CD14-positive monocyte (primary cell): ENCODE measurements around the gene MZB1. TPM values are rescaled to one million over a fixed set of nuclear protein-coding genes. Genes with fewer than 3 reads are reported as not detected.
A peak's percentile ranks its signal among the peaks of the same experiment; 100 is the strongest.

Source experiments
- DNase-seq, 3 donors: peaks; one replicate each; pipeline ENCODE4 v3.0.0-alpha.2; 2011 to 2022
- H2AFZ ChIP-seq: 2 replicates; pipeline ENCODE4 v1.6.0; 2012; ENCODE audit warnings: mild to moderate bottlenecking, low read depth, low read length, inconsistent platforms; ENCODE audit not compliant: insufficient read depth, poor library complexity, severe bottlenecking
- H3K27ac ChIP-seq, 2 donors: 1 replicate in 1 of 2; 2 replicates in 1 of 2; pipeline ENCODE4 v1.5.1; 2012 to 2013; ENCODE audit warnings: low read length in 2 of 2, control low read depth in 1 of 2, inconsistent platforms in 1 of 2, low read depth in 1 of 2, mild to moderate bottlenecking in 1 of 2
- H3K27me3 ChIP-seq, 2 donors: one replicate each; pipeline versions ENCODE4 v1.6.0 to v1.6.1; 2011 to 2013; ENCODE audit warnings: low read length in 2 of 2; ENCODE audit not compliant: control insufficient read depth in 2 of 2, insufficient read depth in 2 of 2
- H3K36me3 ChIP-seq, 2 donors: replicated peaks in 1 of 2; 1 replicate in 1 of 2; 2 replicates in 1 of 2; pipeline versions ENCODE4 v1.5.1 to v1.6.1; 2012 to 2013; ENCODE audit warnings: low read length in 2 of 2, control low read depth in 1 of 2, inconsistent platforms in 1 of 2, mild to moderate bottlenecking in 1 of 2; ENCODE audit not compliant: insufficient read depth in 2 of 2, control insufficient read depth in 1 of 2
- H3K4me1 ChIP-seq, 2 donors: 1 replicate in 1 of 2; 2 replicates in 1 of 2; pipeline versions ENCODE4 v1.5.1 to v1.6.1; 2012 to 2013; ENCODE audit warnings: low read length in 2 of 2, control low read depth in 1 of 2, inconsistent platforms in 1 of 2, mild to moderate bottlenecking in 1 of 2, moderate library complexity in 1 of 2; ENCODE audit not compliant: insufficient read depth in 2 of 2, control insufficient read depth in 1 of 2
- H3K4me2 ChIP-seq: replicated peaks from 2 replicates; pipeline ENCODE3; 2012; ENCODE audit warnings: low read length, moderate library complexity, mild to moderate bottlenecking; ENCODE audit not compliant: poor library complexity, severe bottlenecking; ENCODE audit errors: extremely low read depth
- H3K4me3 ChIP-seq, 3 experiments: fragments of 200-600 bp in 1 of 3; sonication (generic) in 1 of 3; replicated peaks in 1 of 3; 1 replicate in 2 of 3; 2 replicates in 1 of 3; pipeline ENCODE4 v1.5.1; 2011 to 2013; ENCODE audit warnings: low read length in 3 of 3, mild to moderate bottlenecking in 3 of 3, control low read depth in 2 of 3, low read depth in 2 of 3, inconsistent platforms in 1 of 3, moderate library complexity in 1 of 3
- H3K79me2 ChIP-seq: 2 replicates; pipeline ENCODE4 v1.6.0; 2012; ENCODE audit warnings: mild to moderate bottlenecking, control low read depth, inconsistent platforms, low read length, moderate library complexity; ENCODE audit not compliant: insufficient read depth
- H3K9ac ChIP-seq: 2 replicates; pipeline ENCODE4 v1.6.0; 2017; ENCODE audit warnings: low read length, mild to moderate bottlenecking; ENCODE audit not compliant: insufficient read depth, poor library complexity, severe bottlenecking
- H3K9me3 ChIP-seq, 2 donors: replicated peaks in 1 of 2; 1 replicate in 1 of 2; 2 replicates in 1 of 2; pipeline versions ENCODE4 v1.5.1 to v1.6.1; 2012 to 2013; ENCODE audit warnings: low read length in 2 of 2, control low read depth in 1 of 2; ENCODE audit not compliant: control insufficient read depth in 1 of 2, insufficient read depth in 1 of 2
- H4K20me1 ChIP-seq: 2 replicates; pipeline ENCODE4 v1.6.0; 2012; ENCODE audit warnings: mild to moderate bottlenecking, low read length, control low read depth, moderate library complexity; ENCODE audit not compliant: insufficient read depth
- H3K27ac Mint-ChIP-seq, 7 donors: one replicate each; pipeline ENCODE4 v1.8.0; 2020; ENCODE audit warnings: mild to moderate bottlenecking in 7 of 7, mixed read lengths in 7 of 7, moderate library complexity in 6 of 7, inconsistent platforms in 2 of 7
- H3K27me3 Mint-ChIP-seq, 3 donors: one replicate each; pipeline ENCODE4 v1.8.0; 2021 to 2022; ENCODE audit warnings: low read depth in 3 of 3, mild to moderate bottlenecking in 3 of 3, mixed read lengths in 3 of 3, moderate library complexity in 3 of 3, inconsistent platforms in 1 of 3
- H3K36me3 Mint-ChIP-seq, 2 donors: one replicate each; pipeline ENCODE4 v1.8.0; 2020; ENCODE audit warnings: mixed read lengths in 2 of 2, inconsistent platforms in 1 of 2, mild to moderate bottlenecking in 1 of 2
- H3K4me1 Mint-ChIP-seq: one replicate; pipeline ENCODE4 v1.8.0; 2020; ENCODE audit warnings: mild to moderate bottlenecking, mixed read lengths
- H3K4me3 Mint-ChIP-seq, 2 donors: one replicate each; pipeline ENCODE4 v1.8.0; 2020; ENCODE audit warnings: mild to moderate bottlenecking in 2 of 2, mixed read lengths in 2 of 2, moderate library complexity in 1 of 2
- H3K9me3 Mint-ChIP-seq, 7 donors: one replicate each; pipeline ENCODE4 v1.8.0; 2020 to 2022; ENCODE audit warnings: mixed read lengths in 7 of 7, mild to moderate bottlenecking in 6 of 7, moderate library complexity in 6 of 7, inconsistent platforms in 2 of 7
- CTCF ChIP-seq: fragments of 200-600 bp; IDR thresholded peaks from one replicate; pipeline ENCODE4 v1.8.0; 2022; ENCODE audit warnings: antibody characterized with exemption, mild to moderate bottlenecking
- WGBS: methylation state at CpG from one replicate; pipeline ENCODE4 v1.1.5; 2013; ENCODE audit warnings: missing lambda C conversion rate; ENCODE audit not compliant: insufficient coverage; 5-methylcytosine and 5-hydroxymethylcytosine counted together
- intact Hi-C, 2 donors: fragments of 100-400 bp; cut with micrococcal nuclease; formaldehyde crosslinking; loops; one replicate each; pipeline versions ENCODE4 v1.15.0 to v1.15.1; 2023
- polyA plus RNA-seq, 3 donors: library from polyadenylated mRNA; depleted of rRNA in 1 of 3; unstranded in 2 of 3; stranded (reverse) in 1 of 3; fragments of 300-500 nt in 2 of 3; fragments of >200 nt in 1 of 3; fragmentation: Illumina TruSeq in 2 of 3; gene quantifications; 1 replicate in 2 of 3; 2 replicates in 1 of 3; pipeline ENCODE4 v1.2.3, GENCODE V29; 2012 to 2021

Gene MZB1
- polyA plus RNA-seq, 3 donors, result 0.30 to 0.52 TPM; not detected in 1

GRCh38 chr5:139374909-139375308, 14.8 kb downstream of the MZB1 start:
- Histone ChIP-seq H3K79me2 (no peaks in the 10 kb centered on the region), H3K36me3 (peaks cover 15 to 37% of the 10 kb centered on the region in 2 donors), H3K9me3 (no peaks in the 10 kb centered on the region), H3K27ac (no peak overlapping the region), H3K4me3 (no peak overlapping the region), H2AFZ (no peak overlapping the region), H3K4me1 (no peaks in the 10 kb centered on the region), H4K20me1 (peaks cover 2% of the 10 kb centered on the region), H3K27me3 (no peaks in the 10 kb centered on the region), H3K4me2 (no peak overlapping the region), H3K9ac (no peak overlapping the region)
- H3K4me3 Mint-ChIP-seq, result no peak overlapping the region
- peaks cover 0 to 12% (median 0%) of the 10 kb centered on the region in 3 donors for H3K27me3 Mint-ChIP-seq
- 100% methylated on average over 1 of the region's 2 CpGs for WGBS
- DNase-seq, result no peak
- H3K27ac Mint-ChIP-seq, result no peak overlapping the region
- intact Hi-C loops, result no loop called here
- H3K4me1 Mint-ChIP-seq, result no peaks in the 10 kb centered on the region
- peaks cover 0 to 3% (median 0%) of the 10 kb centered on the region in 7 donors for H3K9me3 Mint-ChIP-seq
- TF ChIP-seq CTCF, result no peak
- H3K36me3 Mint-ChIP-seq, result peaks cover 28 to 50% of the 10 kb centered on the region in 2 donors

- H3K9me3 Mint-ChIP-seq, result peaks cover 0 to 5% (median 0%) of the 10 kb centered on the region in 7 donors
- H3K9me3 ChIP-seq, result no peaks in the 10 kb centered on the region
- no peaks in the 10 kb centered on the region for H3K4me1 Mint-ChIP-seq
- no peak for TF ChIP-seq CTCF
- peaks cover 47 to 69% of the 10 kb centered on the region in 2 donors for H3K36me3 Mint-ChIP-seq
- peaks cover 3% of the 10 kb centered on the region for H4K20me1 ChIP-seq
- no peak overlapping the region for H2AFZ ChIP-seq
- DNase-seq, result no peak
- no peaks in the 10 kb centered on the region for H3K27me3 ChIP-seq
- no peak overlapping the region for H3K4me3 ChIP-seq
- H3K9ac ChIP-seq, result no peak overlapping the region
- H3K4me1 ChIP-seq, result no peaks in the 10 kb centered on the region
- no peak overlapping the region for H3K4me2 ChIP-seq
- peak overlapping the region in 1 of 7 donors; percentile 42 for H3K27ac Mint-ChIP-seq
- no CpG with 5 or more reads among the region's 7 CpGs for WGBS
- H3K79me2 ChIP-seq, result no peaks in the 10 kb centered on the region
- H3K4me3 Mint-ChIP-seq, result no peak overlapping the region
- no peak overlapping the region for H3K27ac ChIP-seq
- intact Hi-C loops, result no loop called here
- no peaks in the 10 kb centered on the region for H3K27me3 Mint-ChIP-seq
- peaks cover 39 to 66% of the 10 kb centered on the region in 2 donors for H3K36me3 ChIP-seq
Measured at GRCh38 chr5:139371482-139372435, 18.0 kb downstream of the MZB1 start.
